ENCODE measurements around the gene THRAP3.
A peak's percentile ranks its signal among the peaks of the same experiment; 100 is the strongest.

THRAP3 gene

GRCh38 chr1:36303244-36303643 lies 79.0 kb downstream of the THRAP3 start:
- DNase-seq, result no peak

GRCh38 chr1:36303650-36304360 lies 79.6 kb downstream of the THRAP3 start:
- no peak for DNase-seq

- no peak for DNase-seq
These were observed 80.3 kb downstream of the THRAP3 start for GRCh38 chr1:36304521-36304920.

GRCh38 chr1:36304970-36305914 lies 81.0 kb downstream of the THRAP3 start:
- no peak for DNase-seq

- no peak for DNase-seq
These were observed 81.6 kb downstream of the THRAP3 start for GRCh38 chr1:36305915-36306209.

- DNase-seq, result no peak
These were observed 82.1 kb downstream of the THRAP3 start, which contains the start of gene SH3D21 for GRCh38 chr1:36306210-36306901. TSS of gene SH3D21 (plus strand) at chr1:36306368. CDS start at chr1:36306421, 53 bp downstream.

- peak; percentile 80 for DNase-seq
These were observed 82.7 kb downstream of the THRAP3 start for GRCh38 chr1:36306902-36307456.

GRCh38 chr1:36307601-36308330 lies 83.5 kb downstream of the THRAP3 start:
- DNase-seq, result no peak

GRCh38 chr1:36309397-36309796 lies 85.2 kb downstream of the THRAP3 start:
- DNase-seq, result no peak

GRCh38 chr1:36320291-36320761 lies 96.1 kb downstream of the THRAP3 start:
- no peak for DNase-seq

- DNase-seq, result no peak
These were observed 96.5 kb downstream of the THRAP3 start for GRCh38 chr1:36320767-36321118.

GRCh38 chr1:36321119-36321951 lies 97.1 kb downstream of the THRAP3 start:
- no peak for DNase-seq

GRCh38 chr1:36322041-36322785 lies 98.0 kb downstream of the THRAP3 start:
- no peak for DNase-seq

GRCh38 chr1:36322786-36323635 lies 98.8 kb downstream of the THRAP3 start:
- peak; percentile 39 for DNase-seq

GRCh38 chr1:36323636-36324352 lies 99.6 kb downstream of the THRAP3 start, which contains the start of gene EVA1B:
TSS of gene EVA1B (minus strand) at chr1:36323645. CDS start at chr1:36323037, 608 bp downstream.
- peak; percentile 42 for DNase-seq

- DNase-seq, result no peak
These were observed 100.1 kb downstream of the THRAP3 start for GRCh38 chr1:36324353-36324703.

GRCh38 chr1:36326499-36326898 lies 102.3 kb downstream of the THRAP3 start:
- no peak for DNase-seq

GRCh38 chr1:36327421-36328087 lies 103.3 kb downstream of the THRAP3 start:
- no peak for DNase-seq
